GM12865 (cell line): ENCODE results near the gene TMEM203.

Experiments used
- DNase-seq: peaks from one replicate; pipeline ENCODE4 v3.0.0; 2010; ENCODE audit warnings: low read depth
- H3K4me3 ChIP-seq: 2 replicates; pipeline ENCODE4 v1.5.1; 2011; ENCODE audit warnings: mild to moderate bottlenecking, low read depth, low read length, control low read depth
- TF ChIP-seq, protein P1 (sequence below): IDR thresholded peaks from 2 replicates; pipeline ENCODE4 v1.5.1; 2011; ENCODE audit warnings: low read length, control low read depth, low read depth, inconsistent platforms; ENCODE audit not compliant: insufficient read depth; ENCODE audit errors: missing control alignments

Gene TMEM203

DNA sequence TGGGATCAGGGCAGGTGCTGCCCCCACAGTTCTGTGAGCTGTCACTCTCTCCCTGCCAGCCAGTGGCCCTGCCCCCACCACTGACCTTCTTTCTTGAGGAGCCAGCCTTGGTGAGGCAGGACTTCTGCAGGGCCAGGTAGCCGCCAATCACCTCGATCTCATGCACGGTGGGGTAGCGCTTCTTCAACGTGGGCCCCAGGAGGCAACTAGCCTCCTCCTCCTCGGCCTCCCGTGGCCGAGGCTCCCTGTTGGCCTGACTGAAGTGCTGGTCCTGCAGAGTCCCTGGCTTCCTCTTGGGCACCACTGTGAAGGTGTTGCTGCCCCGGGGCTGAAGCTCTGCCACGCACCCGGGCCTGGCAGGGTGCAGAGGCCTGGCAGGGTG, 6.6 kb downstream of the TMEM203 start:
- H3K4me3 ChIP-seq: no peak overlapping the region
- no peak for DNase-seq
- TF ChIP-seq, protein P1, sequence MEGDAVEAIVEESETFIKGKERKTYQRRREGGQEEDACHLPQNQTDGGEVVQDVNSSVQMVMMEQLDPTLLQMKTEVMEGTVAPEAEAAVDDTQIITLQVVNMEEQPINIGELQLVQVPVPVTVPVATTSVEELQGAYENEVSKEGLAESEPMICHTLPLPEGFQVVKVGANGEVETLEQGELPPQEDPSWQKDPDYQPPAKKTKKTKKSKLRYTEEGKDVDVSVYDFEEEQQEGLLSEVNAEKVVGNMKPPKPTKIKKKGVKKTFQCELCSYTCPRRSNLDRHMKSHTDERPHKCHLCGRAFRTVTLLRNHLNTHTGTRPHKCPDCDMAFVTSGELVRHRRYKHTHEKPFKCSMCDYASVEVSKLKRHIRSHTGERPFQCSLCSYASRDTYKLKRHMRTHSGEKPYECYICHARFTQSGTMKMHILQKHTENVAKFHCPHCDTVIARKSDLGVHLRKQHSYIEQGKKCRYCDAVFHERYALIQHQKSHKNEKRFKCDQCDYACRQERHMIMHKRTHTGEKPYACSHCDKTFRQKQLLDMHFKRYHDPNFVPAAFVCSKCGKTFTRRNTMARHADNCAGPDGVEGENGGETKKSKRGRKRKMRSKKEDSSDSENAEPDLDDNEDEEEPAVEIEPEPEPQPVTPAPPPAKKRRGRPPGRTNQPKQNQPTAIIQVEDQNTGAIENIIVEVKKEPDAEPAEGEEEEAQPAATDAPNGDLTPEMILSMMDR: no peak

DNA sequence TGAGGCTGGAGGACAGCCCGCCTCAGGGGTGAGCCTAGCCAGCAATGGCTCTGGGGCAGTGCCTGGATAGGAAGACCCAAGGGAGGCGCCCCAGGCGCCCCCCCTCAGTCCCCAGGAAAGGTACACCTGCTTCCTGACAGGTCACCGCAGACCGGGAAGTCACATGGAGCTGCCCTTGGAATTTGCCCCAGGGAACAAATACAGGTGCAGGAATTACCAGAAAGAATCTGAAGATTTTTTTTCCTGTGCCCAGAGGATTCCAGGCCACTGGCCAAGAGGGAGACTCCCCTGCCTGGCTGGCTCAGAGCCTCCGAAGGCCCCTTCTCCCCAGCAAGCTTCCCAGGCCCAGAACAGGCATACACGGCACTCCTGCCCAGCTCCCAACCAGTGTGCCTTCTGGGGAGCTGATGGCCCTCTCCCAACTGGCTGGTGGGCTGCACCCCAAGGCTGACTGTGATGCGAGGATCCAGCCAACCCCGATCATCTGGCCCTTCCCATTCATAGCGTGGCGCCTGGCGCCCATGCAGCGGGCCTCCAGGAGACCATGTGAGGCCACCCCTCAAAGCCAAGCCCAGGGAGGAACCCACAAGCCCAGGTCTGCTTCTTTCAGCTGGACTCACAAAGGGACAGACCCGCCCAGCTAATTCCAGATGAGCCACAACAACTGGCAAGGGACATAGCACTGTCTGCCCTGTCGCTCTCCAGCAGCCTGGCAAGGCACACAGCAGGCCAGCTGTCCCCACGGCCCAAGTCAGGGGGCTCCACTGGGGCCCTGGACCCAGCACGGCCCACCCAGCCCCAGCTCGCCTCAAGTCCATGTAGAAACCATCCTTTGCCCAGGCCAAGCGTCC, 7.2 kb downstream of the TMEM203 start:
- TF ChIP-seq, protein P1: no peak
- no peak overlapping the region for H3K4me3 ChIP-seq
- DNase-seq: no peak

DNA sequence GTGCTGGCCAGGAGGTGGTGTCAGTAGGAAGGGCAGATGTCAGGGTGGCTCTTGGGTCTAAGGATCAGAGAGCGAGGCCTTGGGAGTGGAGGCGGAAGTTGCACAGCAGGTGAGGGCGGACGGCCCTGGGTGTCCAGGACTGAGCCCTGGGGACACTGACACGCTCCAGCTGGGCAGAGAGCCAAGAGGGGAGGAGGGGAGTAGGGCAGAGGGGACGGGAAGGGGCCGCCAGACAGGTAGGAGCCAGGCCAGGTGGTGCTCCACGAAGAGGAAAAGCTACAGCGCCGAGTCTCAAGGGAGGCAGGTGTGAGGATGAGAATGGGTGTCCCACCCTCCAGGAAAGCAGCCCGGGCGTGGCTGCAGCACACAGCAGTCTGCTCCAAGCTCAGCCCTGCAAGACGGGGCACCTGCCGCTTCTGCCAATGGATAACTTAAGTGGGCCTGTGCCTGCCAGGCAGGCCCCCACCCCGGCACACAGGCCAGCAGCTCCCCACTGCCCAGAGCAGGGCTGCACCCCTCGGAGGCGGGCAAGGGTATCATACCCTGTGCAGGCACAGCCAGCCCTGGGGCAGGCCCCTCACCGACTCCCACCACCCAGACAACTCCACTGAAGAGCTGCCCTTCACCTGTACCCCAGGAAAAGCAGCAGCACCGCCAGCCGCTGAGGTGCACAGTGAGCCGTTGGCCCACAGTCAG, 9.8 kb downstream of the TMEM203 start:
- DNase-seq: no peak
- no peak overlapping the region for H3K4me3 ChIP-seq
- TF ChIP-seq, protein P1: no peak

DNA sequence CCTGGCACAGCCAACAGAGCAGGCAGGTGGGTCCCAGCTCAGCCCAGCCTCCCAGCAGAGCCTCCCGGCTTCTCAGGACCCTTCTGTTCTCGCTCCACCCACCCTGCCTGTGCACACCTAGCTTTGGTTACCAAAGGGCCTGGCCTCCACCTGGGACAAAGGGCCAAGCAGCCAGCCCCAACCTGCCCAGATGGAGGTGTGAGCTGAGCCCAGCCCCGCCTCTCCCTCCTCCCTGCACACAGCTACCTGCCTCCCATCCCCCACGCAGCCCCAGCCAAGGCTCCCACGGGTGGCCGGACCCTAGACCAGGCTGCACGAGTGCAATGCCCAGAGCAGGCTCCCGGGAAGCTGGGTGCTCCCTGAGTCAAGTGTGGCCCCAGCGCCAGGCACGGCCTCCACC, 10.5 kb downstream of the TMEM203 start:
- TF ChIP-seq, protein P1: no peak
- no peak overlapping the region for H3K4me3 ChIP-seq
- no peak for DNase-seq

DNA sequence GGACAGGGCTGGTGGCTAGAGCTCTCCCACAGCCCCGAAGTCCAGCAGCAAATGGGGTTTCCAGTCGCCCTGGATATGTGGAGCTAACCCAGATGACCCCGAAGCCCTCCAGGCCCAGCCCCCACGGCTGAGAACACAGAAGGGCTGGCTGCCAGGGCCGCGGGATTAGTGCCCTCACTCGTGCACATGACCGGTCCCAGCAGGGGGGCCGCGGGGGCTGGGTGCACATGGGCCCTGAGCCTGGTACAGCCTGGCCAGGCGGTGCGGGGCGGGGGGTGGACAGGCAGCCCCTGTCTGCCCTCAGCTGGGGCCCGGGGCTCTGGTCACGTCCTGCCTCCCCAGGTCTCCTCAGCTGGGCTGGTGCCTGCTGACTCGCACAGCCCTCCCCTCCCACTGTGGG, 11.1 kb downstream of the TMEM203 start:
- DNase-seq: no peak
- TF ChIP-seq, protein P1: no peak
- no peak overlapping the region for H3K4me3 ChIP-seq

DNA sequence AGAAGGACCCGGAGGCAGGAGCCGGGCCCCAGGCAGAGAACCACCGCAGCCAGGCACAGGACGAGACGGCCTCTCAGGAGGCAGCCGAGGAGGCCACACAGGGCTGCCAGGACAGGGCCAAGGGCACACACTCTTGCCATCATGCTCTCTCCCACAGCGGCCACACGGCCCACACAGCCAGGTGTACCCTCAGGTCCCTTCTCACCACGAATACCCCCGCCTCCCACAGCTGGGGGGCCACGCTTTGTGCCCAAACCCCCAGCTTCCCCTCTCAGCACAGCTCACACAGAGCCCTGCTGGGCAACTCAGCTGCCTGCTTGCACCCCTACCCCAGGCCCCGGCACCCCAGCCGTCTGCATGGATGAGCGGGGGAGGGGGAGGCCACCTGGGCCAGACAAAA, 11.7 kb downstream of the TMEM203 start:
- DNase-seq: no peak

More for the DNA sequence above, 11.7 kb downstream of the TMEM203 start:
- TF ChIP-seq, protein P1: no peak
- H3K4me3 ChIP-seq: no peak overlapping the region
